NCI-H1417 (cell line): Measurements from ENCODE around the gene CACNA1E.
"Not testable (repeated sequence)": the region's sequence is repeated elsewhere in the genome, so short reads cannot be mapped to it uniquely, and the experiment has no call there.

Experiments
- DNase-seq, 3 experiments: peaks; one replicate each; lab custom pipeline; 2025; lab: John Stamatoyannopoulos, UW

CACNA1E gene

DNA sequence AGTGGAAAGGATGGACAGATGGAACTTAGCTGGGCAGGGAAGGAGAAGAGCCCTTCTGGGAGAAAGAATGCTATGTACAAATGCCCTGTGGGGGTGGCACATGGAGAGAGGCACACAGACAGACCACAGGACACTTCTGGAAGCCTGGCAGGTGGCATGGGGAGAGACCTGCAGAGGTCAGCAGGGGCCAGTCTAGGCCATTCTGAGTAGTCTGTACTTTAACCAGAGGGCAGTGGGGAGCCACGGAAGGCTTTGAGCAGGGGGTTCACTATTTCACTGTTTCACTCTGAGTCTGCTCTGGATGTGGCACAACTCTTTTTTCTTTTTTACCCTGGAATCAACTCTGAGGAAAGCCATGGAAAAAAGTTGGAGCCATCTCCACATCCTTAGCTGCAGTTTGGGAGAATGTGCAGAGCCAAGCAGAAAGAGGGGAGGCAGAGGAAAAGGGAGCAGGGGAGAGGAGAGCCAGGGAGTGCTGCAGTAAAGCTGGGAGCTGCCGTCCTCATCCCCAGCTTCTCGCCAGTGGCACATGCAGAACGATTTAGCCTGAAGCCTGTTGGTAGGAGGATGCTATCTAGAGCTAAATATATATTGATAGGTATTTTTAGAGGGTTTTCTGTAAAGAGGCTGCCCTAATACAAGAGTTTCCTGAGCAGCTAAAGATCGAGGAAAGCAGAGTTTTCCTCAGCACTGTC, 34.0 kb downstream of the CACNA1E start:
- DNase-seq: no peak

- DNase-seq: no peak
Observed at GRCh38 chr1:181518152-181518551, 34.8 kb downstream of the CACNA1E start.

- DNase-seq: no peak
Observed at GRCh38 chr1:181522864-181523263, 39.5 kb downstream of the CACNA1E start.

GRCh38 chr1:181525104-181525721, 41.9 kb downstream of the CACNA1E start:
- DNase-seq: peak in 2 of 3 experiments; percentile 46 to 51

DNA sequence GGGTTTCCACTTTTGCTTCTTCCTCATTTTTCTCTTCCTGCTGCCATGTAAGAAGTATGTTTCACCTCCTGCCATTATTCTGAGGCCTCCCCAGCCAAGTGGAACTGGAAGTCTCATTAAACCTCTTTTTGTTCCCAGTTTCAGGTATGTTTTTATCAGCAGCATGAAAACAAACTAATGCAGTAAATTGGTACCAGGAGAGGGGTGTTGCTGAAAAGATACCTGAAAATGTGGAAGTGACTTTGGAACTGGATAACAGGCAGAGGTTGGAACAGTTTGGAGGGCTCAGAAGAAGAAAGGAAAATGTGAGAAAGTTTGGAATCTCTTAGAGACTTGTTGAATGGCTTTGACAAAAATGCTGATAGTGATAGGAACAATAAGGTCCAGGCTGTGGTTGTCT, 44.9 kb downstream of the CACNA1E start:
- not testable (repeated sequence) for DNase-seq

- no peak for DNase-seq
Observed at GRCh38 chr1:181531441-181531840, 48.1 kb downstream of the CACNA1E start.

- DNase-seq: peak in 1 of 3 experiments; percentile 53
Observed at GRCh38 chr1:181531951-181532600, 48.8 kb downstream of the CACNA1E start.

GRCh38 chr1:181538836-181539235, 55.5 kb downstream of the CACNA1E start:
- DNase-seq: no peak

GRCh38 chr1:181541458-181541857, 58.1 kb downstream of the CACNA1E start:
- DNase-seq: peak in 1 of 3 experiments; percentile 19

DNA sequence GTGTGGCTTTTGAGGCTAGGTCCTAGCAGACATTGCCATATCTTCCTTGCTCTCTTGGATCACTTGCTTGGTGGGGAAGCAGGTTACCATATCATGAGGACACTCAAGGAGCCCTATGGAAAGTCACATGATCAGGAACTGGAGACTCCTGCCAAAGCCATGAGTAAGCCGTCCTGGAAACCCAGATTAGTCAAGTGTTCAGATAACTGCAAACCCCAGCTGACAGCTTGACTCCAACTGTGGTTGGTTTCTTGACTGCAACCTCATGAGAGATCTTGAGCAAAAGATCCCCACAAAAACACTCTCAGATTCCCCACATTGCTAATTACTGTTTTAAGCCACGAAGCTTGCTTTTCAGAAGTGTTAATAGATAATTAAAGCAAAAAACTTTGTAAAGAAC, 58.6 kb downstream of the CACNA1E start:
- no peak for DNase-seq

DNA sequence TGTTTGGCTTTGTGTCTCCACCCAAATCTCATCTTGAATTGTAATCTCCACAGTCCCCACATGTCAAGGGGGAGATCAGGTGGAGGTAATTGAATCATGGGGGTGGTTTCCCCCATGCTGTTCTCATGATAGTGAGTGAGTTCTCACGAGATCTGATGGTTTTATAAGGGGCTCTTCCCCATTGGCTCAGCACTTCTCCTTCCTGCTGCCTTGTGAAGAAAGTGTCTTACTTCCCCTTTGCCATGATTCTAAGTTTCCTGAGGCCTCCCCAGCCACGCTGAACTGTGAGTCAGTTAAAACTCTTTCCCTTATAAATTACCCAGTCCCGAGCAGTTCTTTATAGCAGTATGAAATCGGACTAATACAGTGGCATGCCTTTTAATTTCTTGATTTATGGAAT, 59.1 kb downstream of the CACNA1E start:
- DNase-seq: not testable (repeated sequence)

DNA sequence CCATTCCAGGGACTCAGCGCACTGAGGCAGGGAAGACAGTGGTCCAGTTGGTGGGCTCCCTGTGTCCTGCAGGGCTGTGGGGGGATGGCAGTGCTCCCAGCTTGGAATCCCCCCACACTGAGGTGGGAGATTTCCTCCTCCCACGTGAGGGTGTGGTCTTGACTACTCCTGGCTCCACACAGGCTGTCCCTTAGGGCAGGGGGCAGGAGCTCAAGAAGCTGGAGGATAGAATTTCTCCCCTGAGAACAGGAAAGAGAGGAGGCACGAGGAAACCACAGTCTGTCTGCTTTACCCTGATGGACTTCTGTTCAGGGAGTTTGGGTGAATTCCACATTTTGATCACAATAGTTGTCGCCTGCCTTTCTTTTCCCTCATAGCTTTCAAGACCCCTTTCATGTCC, 62.1 kb downstream of the CACNA1E start:
- DNase-seq: no peak

- DNase-seq: no peak
Observed at GRCh38 chr1:181548497-181548896, 65.2 kb downstream of the CACNA1E start.

- DNase-seq: peak; percentile 63 to 88 (median 66)
Observed at GRCh38 chr1:181551249-181551648, 67.9 kb downstream of the CACNA1E start.

- no peak for DNase-seq
Observed at GRCh38 chr1:181551754-181552153, 68.4 kb downstream of the CACNA1E start.

DNA sequence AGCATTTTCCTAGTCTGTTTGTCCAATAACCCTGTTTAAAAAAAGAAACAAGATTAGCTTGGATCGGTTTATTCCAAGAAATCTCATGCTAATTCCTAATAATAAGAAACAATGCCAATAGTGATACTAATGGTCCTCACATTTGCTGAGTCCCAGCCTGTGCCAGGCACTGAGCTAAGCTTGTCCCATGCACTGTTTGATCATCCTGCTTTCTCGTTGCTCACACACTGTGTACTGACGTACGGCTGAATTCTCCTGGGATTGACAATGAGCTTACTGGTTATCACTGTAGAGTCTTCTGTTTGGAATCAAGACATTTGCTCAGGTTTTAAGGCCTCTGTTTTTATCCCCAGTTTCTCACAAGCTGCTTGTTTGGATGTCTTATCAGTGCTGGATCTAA, 71.1 kb downstream of the CACNA1E start:
- no peak for DNase-seq

DNA sequence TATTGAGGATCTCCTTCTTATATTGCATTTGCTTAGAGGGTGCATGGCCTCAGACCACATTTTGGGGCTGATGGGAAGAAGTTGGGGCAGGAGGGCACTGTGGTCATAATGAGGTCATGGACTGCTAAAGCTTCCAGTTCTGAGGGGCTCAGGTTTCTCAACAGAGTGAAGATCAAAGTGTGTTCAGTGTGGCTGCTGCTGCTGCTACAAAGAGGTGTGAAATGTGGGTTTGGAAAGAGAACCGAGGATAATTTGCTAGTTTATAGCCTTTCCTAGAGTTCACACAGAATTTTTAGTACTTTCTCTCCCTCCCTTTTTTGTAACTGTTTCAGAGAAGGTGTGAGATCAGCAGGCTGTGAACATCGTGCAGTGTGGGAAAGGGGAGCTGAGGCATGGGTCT, 73.3 kb downstream of the CACNA1E start:
- no peak for DNase-seq

DNA sequence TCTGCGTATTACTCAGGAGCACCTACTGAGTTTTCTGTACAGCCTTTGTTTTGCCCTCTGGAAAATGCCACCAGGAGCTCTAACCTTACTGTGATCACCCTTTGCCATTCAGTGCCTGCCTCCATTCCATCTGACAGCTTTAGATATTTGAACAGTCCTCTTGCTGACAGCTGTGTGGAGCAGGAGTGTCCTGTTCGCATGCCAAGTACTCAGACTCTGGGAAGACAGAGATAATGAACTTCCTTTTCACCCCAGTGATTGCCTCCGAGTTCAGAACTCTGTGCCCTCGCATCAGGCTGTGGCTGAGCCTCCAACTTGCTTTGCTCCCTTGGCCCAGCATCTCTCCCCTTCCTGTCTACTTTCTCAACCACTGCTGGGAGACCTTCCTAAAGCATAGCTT, 74.0 kb downstream of the CACNA1E start:
- no peak for DNase-seq

- DNase-seq: no peak
Observed at GRCh38 chr1:181558416-181558815, 75.1 kb downstream of the CACNA1E start.

- DNase-seq: no peak
Observed at GRCh38 chr1:181559142-181559541, 75.8 kb downstream of the CACNA1E start.

GRCh38 chr1:181562395-181562794, 79.1 kb downstream of the CACNA1E start:
- no peak for DNase-seq

- DNase-seq: no peak
Observed at GRCh38 chr1:181568736-181569135, 85.4 kb downstream of the CACNA1E start.

- DNase-seq: no peak
Observed at GRCh38 chr1:181577475-181577874, 94.2 kb downstream of the CACNA1E start.
